ENCODE results near the gene KIF2B. TPM values are rescaled to one million over a fixed set of nuclear protein-coding genes. Genes with fewer than 3 reads are reported as not detected.
"Not testable (repeated sequence)": the region's sequence is repeated elsewhere in the genome, so short reads cannot be mapped to it uniquely, and the experiment has no call there.

Gene KIF2B, protein sequence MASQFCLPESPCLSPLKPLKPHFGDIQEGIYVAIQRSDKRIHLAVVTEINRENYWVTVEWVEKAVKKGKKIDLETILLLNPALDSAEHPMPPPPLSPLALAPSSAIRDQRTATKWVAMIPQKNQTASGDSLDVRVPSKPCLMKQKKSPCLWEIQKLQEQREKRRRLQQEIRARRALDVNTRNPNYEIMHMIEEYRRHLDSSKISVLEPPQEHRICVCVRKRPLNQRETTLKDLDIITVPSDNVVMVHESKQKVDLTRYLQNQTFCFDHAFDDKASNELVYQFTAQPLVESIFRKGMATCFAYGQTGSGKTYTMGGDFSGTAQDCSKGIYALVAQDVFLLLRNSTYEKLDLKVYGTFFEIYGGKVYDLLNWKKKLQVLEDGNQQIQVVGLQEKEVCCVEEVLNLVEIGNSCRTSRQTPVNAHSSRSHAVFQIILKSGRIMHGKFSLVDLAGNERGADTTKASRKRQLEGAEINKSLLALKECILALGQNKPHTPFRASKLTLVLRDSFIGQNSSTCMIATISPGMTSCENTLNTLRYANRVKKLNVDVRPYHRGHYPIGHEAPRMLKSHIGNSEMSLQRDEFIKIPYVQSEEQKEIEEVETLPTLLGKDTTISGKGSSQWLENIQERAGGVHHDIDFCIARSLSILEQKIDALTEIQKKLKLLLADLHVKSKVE
- not detected in 2 replicates for polyA plus RNA-seq (2014; cell fraction: cytosol; rRNA removed)
- polyA plus RNA-seq (2014; cell fraction: nucleus; rRNA removed) = not detected in 2 replicates

DNA sequence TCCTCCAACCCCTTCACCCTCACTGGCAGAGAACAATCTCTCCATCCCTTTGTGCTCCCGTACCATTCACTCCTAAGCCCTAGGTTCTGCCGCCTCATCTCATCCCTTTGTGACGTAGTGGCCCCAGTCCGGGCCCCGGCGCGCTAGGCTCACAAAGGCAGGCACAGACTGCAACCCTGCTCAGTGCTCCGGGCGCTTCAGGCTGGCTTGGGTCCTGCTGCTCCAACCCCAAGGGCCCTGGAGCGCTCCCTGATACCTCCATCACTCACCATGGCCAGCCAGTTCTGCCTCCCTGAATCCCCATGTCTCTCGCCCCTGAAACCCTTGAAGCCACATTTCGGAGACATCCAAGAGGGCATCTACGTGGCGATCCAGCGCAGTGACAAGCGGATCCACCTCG, at the start of gene KIF2B:
KIF2B (plus strand) TSS at position 164 of the 400 bp plus-strand sequence; CDS start at position 271, 107 bp downstream.
- DNase-seq (ENCODE audit: low spot score) = no peak

DNA sequence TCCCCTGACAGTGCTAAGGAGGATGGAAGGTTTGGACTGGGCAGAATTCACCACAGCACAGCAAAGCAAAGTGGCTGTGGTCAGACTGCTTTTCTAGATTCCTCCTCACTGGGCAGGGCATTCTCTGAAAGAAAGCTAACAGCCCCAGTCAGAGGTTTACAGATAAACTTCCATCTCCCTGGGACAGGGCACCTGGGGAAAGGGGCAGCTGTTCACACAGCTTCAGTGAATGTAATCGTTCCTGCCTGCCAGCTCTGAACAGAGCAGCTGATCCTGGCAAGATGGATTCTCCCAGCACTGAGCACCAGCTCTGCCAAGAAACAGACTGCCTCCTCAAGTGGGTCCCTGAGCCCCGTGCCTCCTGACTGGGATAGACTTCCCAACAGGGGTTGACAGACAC, 42.4 kb upstream of the KIF2B start:
- DNase-seq (ENCODE audit: low spot score) = no peak

DNA sequence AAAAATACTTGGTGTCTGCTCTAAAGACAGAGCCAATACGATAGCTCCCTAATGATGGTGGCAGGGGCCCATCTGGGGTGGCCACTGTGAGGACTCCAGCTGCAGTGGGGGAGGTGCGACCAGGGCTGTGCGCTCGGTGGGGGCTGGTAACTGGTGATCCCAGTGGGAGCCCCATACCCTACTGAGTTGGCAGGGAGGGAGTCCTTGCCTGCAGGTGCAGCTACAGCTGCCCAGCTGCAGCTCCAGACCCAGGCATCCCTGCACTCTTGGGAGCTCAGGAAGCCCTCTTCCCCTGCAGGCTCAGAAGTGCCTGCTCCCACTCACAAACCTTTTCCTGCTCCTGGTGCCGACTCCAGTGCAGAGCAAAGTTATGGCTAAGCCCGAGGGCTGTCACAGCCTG, 31.2 kb upstream of the KIF2B start:
- DNase-seq (ENCODE audit: low spot score) = no peak

DNA sequence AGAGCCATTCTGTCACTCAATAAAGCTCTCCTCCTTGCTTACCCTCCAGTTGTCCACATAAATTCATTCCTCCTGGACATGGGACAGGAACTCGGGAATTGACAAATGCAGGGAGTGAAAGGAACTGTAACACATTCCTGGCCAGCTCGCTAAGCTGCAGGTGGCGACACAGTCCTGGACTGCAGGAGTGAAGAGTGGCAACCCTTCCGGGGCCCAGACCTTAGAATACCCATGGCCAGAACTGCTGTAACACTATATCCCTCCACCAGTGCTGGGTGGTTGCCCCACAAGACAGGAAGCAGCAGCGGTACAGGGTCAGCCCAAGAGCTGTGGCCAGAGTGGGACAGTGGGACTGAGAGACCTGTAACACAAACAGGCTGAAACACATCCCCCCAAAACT, 30.3 kb upstream of the KIF2B start:
- no peak for DNase-seq (ENCODE audit: low spot score)

DNA sequence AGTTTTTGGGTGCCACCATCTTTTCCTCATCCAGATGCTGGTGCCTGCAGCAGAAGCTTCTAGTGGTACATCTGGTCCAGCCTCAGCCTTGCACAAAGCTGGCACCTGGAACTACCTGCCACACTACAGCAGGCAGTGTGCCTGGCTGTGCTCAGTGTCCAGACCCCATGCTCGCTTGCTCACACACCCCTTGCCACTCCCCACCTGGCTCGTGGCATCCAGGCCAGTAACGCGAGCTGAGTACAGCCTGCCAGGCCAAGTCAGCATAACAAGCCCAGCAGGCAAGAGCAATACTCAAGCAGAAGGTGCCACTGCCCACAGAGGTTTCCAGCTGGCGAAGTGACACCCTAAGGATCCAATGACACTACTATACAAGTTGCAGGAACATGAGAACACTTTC, 29.7 kb upstream of the KIF2B start:
- DNase-seq (ENCODE audit: low spot score) = no peak

DNA sequence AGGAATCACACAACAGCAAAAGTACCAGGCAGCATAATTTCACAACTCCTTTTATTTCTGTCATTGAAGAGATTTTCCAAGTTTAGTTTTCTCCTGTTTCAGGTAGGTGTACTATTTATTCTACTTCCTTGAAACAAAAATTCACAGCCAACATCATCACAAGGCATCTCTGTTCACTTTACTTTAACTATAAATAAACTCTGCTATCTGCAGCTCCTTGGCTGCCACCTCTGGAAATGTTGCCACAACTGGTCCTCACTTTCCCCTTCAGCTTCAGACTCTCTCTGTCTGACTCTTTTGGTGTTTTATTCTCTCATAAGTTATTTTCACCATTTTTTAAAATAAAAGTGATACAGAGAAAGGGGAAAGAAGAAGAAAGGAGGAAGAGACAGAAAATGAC, 27.9 kb upstream of the KIF2B start:
- no peak for DNase-seq (ENCODE audit: low spot score)

DNA sequence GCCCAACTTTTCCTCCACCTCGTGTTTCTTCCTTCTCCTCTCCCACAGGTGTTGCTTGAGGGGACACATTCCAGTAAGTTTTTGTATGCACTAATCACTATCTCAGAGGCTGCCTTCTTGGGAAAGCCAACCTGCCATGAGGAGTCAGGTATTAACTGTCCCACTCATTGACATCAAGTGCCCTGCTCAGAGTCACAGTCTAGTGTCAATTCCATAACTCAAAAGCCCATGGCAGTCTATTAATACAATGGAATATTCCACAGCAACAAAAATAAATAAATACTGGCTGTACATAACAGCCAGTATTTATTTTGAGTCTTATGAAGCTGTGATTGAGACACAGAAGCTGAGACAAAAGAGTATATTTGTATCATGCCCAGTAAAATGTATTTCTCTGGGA, 26.1 kb upstream of the KIF2B start:
- no peak for DNase-seq (ENCODE audit: low spot score)

DNA sequence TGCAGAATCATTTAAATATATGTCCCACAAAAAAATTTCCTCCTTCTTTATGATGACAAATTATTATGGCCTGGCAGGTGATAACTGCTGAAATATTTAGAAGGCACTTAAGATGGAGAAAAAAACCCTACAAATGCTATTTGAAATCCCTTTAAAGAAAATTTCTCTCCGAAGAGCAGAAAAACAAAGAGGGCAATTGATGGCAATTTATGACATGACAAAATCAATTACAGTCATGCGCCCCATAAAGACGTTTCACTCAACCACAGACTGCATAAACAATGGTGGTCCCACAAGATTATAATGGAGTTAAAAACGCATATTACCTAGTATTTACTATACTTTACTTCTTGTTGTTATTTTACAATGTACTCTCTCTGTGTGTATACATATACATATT, 25.2 kb upstream of the KIF2B start:
- DNase-seq (ENCODE audit: low spot score) = no peak

DNA sequence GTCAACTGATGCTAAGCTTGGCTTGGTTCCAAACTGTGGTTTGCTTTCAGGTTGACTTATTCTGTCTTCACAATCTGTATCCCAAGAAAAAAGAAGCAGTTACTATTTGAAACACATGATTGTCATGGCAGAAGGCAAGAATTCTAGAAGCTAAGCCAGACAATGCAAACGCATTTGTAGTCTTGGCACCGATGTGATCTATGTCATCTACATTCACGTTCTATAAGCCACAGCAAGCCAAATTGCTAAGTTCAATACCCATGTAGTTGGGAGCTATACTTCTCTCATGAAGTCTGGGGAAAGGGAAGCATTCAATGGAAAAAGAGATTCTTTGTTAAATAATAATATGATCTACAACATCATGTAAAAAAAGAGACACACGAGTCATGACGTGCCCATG, 18.3 kb upstream of the KIF2B start:
- no peak for DNase-seq (ENCODE audit: low spot score)

DNA sequence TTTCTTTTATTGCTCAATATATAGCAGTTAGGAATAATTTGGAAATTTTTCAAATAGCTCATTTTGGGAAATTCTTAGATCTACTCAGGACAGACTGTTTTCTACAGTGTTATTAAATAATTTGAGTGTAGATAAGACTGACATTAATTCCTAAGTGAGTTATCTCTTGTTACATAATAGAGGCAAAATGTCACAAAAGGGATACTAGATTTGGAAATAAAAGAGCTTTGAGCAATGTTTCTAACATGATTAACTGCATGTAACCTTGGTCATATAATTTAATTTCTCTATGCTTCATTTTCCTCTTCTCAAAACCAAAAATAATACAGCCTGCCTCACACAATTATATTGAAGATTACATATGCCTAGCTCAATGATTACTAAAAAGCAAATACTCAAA, 16.3 kb upstream of the KIF2B start:
- no peak for DNase-seq (ENCODE audit: low spot score)

DNA sequence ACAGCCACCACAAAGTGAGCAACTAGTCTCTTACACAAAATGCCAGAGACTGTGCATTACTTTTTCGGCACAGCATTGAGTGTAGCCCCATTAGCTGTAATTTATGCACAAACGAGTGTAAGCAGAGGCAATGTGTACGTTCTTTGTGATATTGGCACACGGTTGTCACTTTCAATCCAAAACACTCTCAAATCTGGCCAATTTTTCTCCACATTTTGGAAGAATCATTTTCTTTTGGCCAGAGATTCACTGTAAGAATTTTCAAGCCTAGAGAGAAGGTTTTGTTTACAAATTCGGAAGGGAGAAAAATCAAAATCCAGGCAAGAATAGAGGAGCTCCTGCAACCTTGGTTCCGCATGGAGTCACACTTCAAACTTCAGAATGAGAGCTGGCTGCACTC, 15.4 kb upstream of the KIF2B start:
- DNase-seq (ENCODE audit: low spot score) = no peak

DNA sequence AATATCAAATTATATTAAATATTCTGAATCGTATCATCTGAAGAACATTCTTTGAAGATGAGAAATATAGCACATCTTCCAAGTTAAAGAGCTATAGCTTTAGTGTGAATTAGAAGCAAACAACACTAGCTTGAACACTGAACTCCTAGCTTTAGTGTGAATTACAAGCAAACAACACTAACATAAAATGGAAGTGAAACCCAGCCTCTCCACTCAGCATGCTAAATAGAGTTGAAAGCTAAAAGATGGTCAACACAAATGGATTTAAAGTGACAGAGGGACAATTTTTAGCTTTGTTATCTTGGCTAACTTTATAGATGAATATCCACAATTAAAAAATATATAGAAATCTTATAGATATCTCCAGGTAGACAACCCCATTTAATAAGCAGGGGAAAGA, 4.5 kb upstream of the KIF2B start:
- DNase-seq (ENCODE audit: low spot score) = no peak

DNA sequence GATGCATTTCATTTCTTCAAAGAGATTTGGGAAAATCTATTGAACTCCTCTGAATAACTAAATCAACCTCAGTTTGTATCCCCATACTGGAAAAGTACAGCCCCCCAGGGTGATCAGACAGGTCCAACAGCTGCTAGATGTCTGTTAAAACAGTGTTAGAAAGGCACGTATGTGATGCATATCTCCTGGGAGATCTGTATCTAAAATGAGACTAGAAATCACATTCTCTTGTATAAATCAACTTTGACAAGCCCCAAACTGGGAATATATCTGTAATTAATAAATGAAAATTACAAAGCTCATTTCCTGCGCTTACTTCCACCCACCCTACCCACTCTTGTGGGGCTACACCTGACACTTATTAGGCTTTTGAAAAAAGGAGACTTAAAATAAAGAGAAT, 3.8 kb upstream of the KIF2B start:
- no peak for DNase-seq (ENCODE audit: low spot score)

DNA sequence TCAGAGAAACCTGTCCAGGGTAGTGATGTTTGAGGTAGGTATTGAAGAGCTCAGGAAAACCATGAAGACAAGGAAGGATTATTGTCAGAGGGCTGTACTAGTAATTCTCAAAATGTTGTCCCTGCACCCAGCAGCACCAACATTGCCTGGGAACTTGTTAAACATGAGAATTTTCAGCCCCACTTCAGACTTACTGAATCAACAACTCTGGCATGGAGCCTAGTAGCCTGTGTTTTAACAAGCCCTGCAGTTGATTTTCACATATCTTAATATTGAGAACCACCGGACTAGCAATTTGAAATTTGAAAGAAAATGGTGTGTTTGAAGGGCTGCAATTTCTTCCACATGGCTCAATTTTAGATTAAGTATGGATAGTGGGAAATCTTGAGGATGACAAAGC, 2.8 kb upstream of the KIF2B start:
- DNase-seq (ENCODE audit: low spot score) = no peak

DNA sequence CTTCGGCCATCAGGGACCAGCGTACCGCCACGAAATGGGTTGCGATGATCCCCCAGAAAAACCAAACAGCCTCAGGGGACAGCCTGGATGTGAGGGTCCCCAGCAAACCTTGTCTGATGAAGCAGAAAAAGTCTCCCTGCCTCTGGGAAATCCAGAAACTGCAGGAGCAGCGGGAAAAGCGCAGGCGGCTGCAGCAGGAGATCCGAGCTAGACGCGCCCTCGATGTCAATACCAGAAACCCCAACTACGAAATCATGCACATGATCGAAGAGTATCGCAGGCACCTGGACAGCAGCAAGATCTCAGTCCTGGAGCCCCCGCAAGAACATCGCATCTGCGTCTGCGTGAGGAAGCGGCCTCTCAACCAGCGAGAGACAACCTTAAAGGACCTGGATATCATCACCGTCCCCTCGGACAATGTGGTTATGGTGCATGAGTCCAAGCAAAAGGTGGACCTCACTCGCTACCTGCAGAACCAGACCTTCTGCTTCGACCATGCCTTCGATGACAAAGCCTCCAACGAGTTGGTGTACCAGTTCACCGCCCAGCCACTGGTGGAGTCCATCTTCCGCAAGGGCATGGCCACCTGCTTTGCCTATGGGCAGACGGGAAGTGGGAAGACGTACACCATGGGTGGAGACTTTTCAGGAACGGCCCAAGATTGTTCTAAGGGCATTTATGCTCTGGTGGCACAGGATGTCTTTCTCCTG, 769 bp downstream of the KIF2B start:
- DNase-seq (ENCODE audit: low spot score) = no peak

DNA sequence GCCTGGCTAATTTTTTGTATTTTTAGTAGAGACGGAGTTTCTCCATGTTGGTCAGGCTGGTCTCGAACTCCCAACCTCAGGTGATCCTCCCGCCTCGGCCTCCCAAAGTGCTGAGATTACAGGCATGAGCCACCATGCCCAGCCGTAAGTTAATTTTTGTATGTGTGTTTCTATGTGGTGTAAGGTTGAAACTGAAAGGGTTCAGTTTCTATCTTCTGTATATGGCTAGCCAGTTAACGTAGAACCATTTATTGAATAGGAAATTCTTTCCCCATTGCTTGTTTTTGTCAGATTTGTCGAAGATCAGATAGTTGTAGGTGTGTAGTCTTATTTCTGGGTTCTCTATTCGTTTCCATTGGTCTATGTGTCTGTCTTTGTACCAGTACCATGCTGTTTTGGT, 12.0 kb downstream of the KIF2B start:
- not testable (repeated sequence) for DNase-seq (ENCODE audit: low spot score)

DNA sequence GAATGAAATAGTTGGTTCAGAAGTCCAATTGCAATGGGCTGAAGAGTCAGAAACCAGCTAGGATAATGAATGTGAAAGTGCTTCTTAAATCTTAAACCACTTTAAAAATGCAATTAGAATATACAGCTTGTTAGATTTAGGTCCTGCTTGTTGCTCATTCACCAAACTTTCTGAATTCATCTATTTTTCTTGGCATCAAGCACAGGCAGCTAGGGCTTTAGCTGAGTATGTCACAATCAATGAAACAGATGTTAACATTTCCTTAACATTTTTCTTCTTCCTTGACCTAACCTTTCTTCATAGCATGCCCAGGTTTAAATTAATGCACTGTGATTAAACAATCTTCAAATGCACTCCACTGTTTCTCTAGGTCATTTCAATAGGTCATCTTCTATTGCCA, 14.4 kb downstream of the KIF2B start:
- no peak for DNase-seq (ENCODE audit: low spot score)

DNA sequence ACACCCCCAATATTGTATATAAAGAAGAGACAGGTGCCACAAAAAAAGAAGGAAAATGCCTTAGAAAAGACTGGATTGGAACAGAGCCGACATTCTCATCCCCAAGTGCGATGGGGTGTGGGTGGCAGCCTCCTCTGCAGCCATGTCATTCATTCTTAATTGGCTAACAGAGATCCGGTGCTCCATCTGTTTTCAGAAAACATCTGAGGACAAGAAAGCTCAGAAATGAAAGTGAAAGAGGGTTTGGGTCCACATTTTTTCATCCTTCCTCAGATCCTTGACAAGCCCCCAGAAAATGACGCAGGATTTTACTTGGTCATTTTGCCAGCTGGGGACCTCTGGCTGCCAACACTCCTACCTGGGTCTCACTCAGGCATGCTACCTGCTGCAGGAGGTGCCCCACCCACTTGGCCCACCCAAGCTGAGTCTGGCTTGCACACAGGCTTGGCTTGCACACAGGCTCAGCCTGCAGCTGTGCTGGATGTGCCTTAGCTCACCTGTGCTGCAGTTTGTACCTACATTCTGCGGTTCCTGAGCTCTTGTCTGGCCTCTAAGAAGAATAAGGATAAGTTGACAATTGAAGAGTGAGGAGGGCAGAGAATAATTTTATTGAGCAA, 21.9 kb downstream of the KIF2B start:
- no peak for DNase-seq (ENCODE audit: low spot score)

DNA sequence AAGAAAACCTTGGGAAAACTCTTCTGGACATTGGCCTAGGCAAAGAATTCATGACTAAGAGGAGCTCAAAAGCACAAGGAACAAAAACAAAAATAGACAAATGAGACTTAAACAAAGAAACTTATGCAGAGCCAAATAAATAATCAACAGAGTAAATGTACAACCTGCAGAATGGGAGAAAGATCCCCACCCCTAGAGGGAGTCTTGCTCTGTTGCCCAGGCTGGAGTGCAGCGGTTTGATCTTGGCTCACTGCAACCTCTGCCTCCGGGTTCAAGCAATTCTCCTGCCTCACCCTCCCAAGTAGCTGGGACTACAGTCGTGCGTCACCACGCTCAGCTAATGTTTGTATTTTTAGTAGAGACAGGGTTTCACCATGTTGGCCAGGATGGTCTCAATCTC, 48.4 kb downstream of the KIF2B start:
- DNase-seq (ENCODE audit: low spot score) = not testable (repeated sequence)

All from SK-N-DZ (cell line).